Colonic mucosa (tissue), 4 donors: ENCODE results near the gene CLEC4D. TPM values are rescaled to one million over a fixed set of nuclear protein-coding genes. Genes with fewer than 3 reads are reported as not detected.

Experiments used
- DNase-seq: peaks from one replicate; pipeline ENCODE4 v3.0.0-alpha.2; 2020
- H3K27ac ChIP-seq: fragments of 200-600 bp; one replicate; pipeline ENCODE4 v1.8.0; 2021
- H3K27me3 ChIP-seq: fragments of 200-600 bp; one replicate; pipeline ENCODE4 v1.8.0; 2021
- H3K36me3 ChIP-seq: fragments of 200-600 bp; one replicate; pipeline ENCODE4 v1.8.0; 2021
- H3K4me1 ChIP-seq: fragments of 200-600 bp; one replicate; pipeline ENCODE4 v1.8.0; 2021; ENCODE audit warnings: mild to moderate bottlenecking
- H3K4me3 ChIP-seq: fragments of 200-600 bp; one replicate; pipeline ENCODE4 v1.8.0; 2021
- H3K9ac ChIP-seq, 2 donors: one replicate each; pipeline ENCODE4 v1.7.0; 2013; ENCODE audit warnings: control low read depth in 2 of 2, low read depth in 2 of 2, low read length in 2 of 2
- H3K9me3 ChIP-seq: fragments of 200-600 bp; one replicate; pipeline ENCODE4 v1.8.0; 2021
- CTCF ChIP-seq: fragments of 200-600 bp; IDR thresholded peaks from one replicate; pipeline ENCODE4 v1.8.0; 2022; ENCODE audit warnings: antibody characterized with exemption, mild to moderate bottlenecking
- intact Hi-C: fragments of 100-400 bp; cut with DNase I; formaldehyde crosslinking; loops from one replicate; pipeline ENCODE4 v1.14.1; 2022
- total RNA-seq, 2 donors: library from RNA; stranded (reverse); fragmentation: NEBNext Ultra II Directional in 1 of 2; extraction: Animal tissue kit (Norgen Biotek cat#: 25700) in 1 of 2; gene quantifications; one replicate each; pipeline ENCODE4 v1.2.1, GENCODE V29; 2021
- donor health status: healthy.
- donor health status: DM: no; HTN: no; CAD: no.
- donor health status: DM: no; HTN: no; CAD: no.

Gene CLEC4D
- under 1 TPM in 1 of 2 donors, not detected in 1; 0.16 TPM for total RNA-seq

GRCh38 chr12:8513256-8513655, at the start of gene CLEC4D:
TSS of gene CLEC4D (plus strand) at chr12:8513503. CDS start at chr12:8513733, 230 bp downstream.
- no peak within 1 kb of the TSS for H3K4me3 ChIP-seq
- no peak within 1 kb of the TSS for H3K9ac ChIP-seq
- H3K9me3 ChIP-seq: no peaks in the 10 kb centered on the region
- no peaks in the 10 kb centered on the region for H3K4me1 ChIP-seq
- DNase-seq: no peak
- no peaks in the 10 kb centered on the region for H3K27me3 ChIP-seq
- no peak for TF ChIP-seq CTCF
- H3K27ac ChIP-seq: no peak within 1 kb of the TSS
- intact Hi-C loops: no loop called here
- H3K36me3 ChIP-seq: no peaks in the 10 kb centered on the region

DNA sequence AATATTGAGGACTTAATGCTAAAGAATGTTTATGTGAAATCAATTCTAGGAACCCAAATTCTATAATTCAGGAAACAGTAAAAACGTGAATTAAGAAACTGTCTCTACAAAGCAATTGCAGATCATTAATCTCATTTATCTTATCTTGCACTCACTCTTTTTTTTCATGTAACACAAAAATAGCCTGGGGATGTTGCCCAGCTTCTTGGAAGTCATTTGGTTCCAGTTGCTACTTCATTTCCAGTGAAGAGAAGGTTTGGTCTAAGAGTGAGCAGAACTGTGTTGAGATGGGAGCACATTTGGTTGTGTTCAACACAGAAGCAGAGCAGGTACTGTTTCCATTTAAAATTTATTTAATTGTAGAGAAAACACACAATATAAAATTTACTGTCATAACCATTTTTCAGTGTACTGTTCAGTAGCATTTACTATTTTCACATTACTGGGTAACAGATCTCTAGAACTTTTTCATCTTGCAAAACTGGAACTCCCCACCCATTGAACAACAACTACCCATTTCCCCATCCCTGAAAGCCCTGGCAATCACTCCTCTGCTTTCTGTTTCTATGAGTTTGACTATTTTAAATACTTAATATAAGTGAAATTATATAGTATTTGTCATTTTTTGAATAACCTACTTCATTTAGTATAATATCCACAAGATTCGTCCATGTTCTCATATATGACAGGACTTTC, 47.9 kb upstream of the CLEC4D start:
- intact Hi-C loops: no loop called here
- H3K27ac ChIP-seq: no peak overlapping the region

DNA sequence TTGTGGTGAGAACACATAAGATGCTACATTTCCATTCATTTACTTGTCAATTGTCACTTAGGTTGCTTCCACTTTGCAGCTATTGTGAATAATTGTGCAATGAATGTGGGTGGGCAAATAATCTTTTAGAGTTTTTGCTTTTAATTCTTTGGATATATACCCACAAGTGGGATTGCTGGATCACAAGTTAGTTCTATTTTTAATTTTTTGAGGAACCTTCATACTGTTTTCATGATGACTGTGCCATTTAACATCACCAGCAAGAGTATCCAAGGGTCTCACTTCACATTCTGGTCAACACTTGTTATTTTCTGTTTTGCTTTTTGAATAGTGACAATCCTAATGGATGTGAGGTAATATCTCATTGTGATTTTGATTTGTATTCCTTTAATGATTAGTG, 47.1 kb upstream of the CLEC4D start:
- TF ChIP-seq CTCF: no peak
- Histone ChIP-seq H3K27me3 (no peaks in the 10 kb centered on the region), H3K36me3 (no peaks in the 10 kb centered on the region), H3K9me3 (no peaks in the 10 kb centered on the region), H3K4me1 (no peaks in the 10 kb centered on the region), H3K27ac (no peak overlapping the region), H3K9ac (no peak overlapping the region), H3K4me3 (no peak overlapping the region)
- intact Hi-C loops: no loop called here
- no peak for DNase-seq

More for the DNA sequence above, 47.9 kb upstream of the CLEC4D start:
- no peak for TF ChIP-seq CTCF
- Histone ChIP-seq H3K36me3 (no peaks in the 10 kb centered on the region), H3K4me3 (no peak overlapping the region), H3K9ac (no peak overlapping the region), H3K4me1 (no peaks in the 10 kb centered on the region), H3K9me3 (no peaks in the 10 kb centered on the region), H3K27me3 (no peaks in the 10 kb centered on the region)
- DNase-seq: no peak

- H3K4me3 ChIP-seq: no peak overlapping the region
- no peak for TF ChIP-seq CTCF
- H3K27me3 ChIP-seq: no peaks in the 10 kb centered on the region
- H3K36me3 ChIP-seq: no peaks in the 10 kb centered on the region
- intact Hi-C loops: no loop called here
- H3K9me3 ChIP-seq: no peaks in the 10 kb centered on the region
- no peak overlapping the region for H3K27ac ChIP-seq
- H3K4me1 ChIP-seq: no peaks in the 10 kb centered on the region
- DNase-seq: no peak
- no peak overlapping the region for H3K9ac ChIP-seq
Observed at GRCh38 chr12:8471090-8471489, 42.2 kb upstream of the CLEC4D start.

DNA sequence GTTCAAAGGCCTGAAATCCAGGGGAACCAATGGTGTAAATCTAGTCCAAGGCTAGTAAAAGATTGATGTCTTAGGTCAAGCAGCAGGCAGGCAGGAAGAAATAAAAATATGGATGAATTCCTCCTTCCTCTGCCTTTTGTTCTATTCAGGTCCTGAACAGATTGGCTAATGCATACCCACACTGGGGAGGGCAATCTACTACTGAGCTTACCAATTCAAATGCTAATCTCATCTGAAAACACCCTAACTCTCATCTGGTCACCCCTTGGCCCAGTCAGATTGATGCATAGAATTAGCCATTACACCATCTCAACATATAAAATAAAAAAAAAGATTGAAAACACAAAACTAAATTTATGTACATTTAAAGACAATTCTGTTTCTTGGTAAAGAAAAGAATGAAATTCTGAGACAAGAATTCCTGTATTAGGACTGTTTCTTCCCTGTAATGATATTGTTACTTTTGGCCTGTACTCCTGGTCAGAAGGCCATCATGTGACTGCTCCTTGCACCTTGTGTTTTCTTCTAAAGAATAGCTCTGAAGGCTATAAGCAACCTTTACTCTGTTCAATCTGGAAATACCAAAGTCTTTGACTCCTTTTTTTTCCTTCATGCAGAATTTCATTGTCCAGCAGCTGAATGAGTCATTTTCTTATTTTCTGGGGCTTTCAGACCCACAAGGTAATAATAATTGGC, 37.6 kb upstream of the CLEC4D start:
- H3K4me1 ChIP-seq: no peaks in the 10 kb centered on the region
- intact Hi-C loops: no loop called here

More for the DNA sequence above, 37.6 kb upstream of the CLEC4D start:
- Histone ChIP-seq H3K9ac (no peak overlapping the region), H3K27ac (no peak overlapping the region), H3K27me3 (no peaks in the 10 kb centered on the region), H3K9me3 (no peaks in the 10 kb centered on the region), H3K36me3 (no peaks in the 10 kb centered on the region), H3K4me3 (no peak overlapping the region)
- no peak for DNase-seq
- no peak for TF ChIP-seq CTCF
